Measurements from ENCODE around the gene OSCAR. TPM values are rescaled to one million over a fixed set of nuclear protein-coding genes. Genes with fewer than 3 reads are reported as not detected.

Gene OSCAR
- total and polyA plus RNA-seq, 2 of the 13 experiments (the other 11 are each of a cell fraction or from before 2014, with no cell fraction given): 1.9 TPM; not detected in 1

- no peak overlapping the region for H3K4me3 ChIP-seq (replicated peaks in 1 of 3; ENCODE audit: insufficient read depth in 1 of 3, low read depth in 2 of 3, low read length in 3 of 3)
- no peaks in the 10 kb centered on the region for H3K27me3 ChIP-seq (ENCODE audit: control insufficient read depth in 1 of 2, insufficient read depth in 2 of 2, low read length in 2 of 2)
- ChIA-PET POLR2A (no interaction called here), CTCF (ENCODE audit: low intra/inter-chr PET ratio, low total read pairs) (no interaction called here)
- no peak overlapping the region for H3K27ac ChIP-seq (ENCODE audit: extremely low read length, insufficient read depth, low read length)
- BruUV-seq (replicated peaks): no TSS peak
- in situ Hi-C loops (cut with HindIII; ENCODE audit: extremely low pct_ligation_motif_present, low pct_unique_long_range_greater_than_20kb): no loop called here
- no peak overlapping the region for H3K4me2 ChIP-seq (ENCODE audit: low read depth, low read length)
- intact Hi-C loops (cut with micrococcal nuclease; ENCODE audit: unreplicated experiment): no loop called here
- no peaks in the 10 kb centered on the region for H3K79me2 ChIP-seq (ENCODE audit: insufficient read depth, low read length)
- no peak for ATAC-seq
- 95% methylated on average over 20 of the region's 20 CpGs for whole genome bisulfite sequencing (ENCODE audit: low lambda C conversion rate)
- peaks cover 15 to 51% of the 10 kb centered on the region in 2 experiments; a peak in 4 of 5 replicates for H3K36me3 ChIP-seq (replicated peaks in 1 of 2; ENCODE audit: control insufficient read depth in 1 of 2, insufficient read depth in 2 of 2, low read length in 2 of 2)
- no peak overlapping the region for H2AFZ ChIP-seq (ENCODE audit: low read length)
- H3K9me3 ChIP-seq (ENCODE audit: low read length): peaks cover under 1% of the 10 kb centered on the region; the same call in 1 of the 2 replicates
- no peak overlapping the region for H3K9ac ChIP-seq (ENCODE audit: insufficient read depth, low read depth, low read length)
- TF ChIP-seq ZNF879 (CRISPR knock-in tag; IDR thresholded peaks at IDR 0.05) (no peak), PBX2 (CRISPR knock-in tag; IDR thresholded peaks at IDR 0.05) (no peak), ZNF230 (CRISPR knock-in tag; IDR thresholded peaks at IDR 0.05) (no peak)
- no peak for FAIRE-seq
- H3K4me1 ChIP-seq (ENCODE audit: insufficient read depth, low read length): no peaks in the 10 kb centered on the region
- H4K20me1 ChIP-seq (ENCODE audit: insufficient read depth, low read length): no peaks in the 10 kb centered on the region
- DNase-seq (ENCODE audit: low spot score): no peak
Observed at GRCh38 chr19:54128441-54128725, 27.8 kb upstream of the OSCAR start.

GRCh38 chr19:54127688-54128440, 27.3 kb upstream of the OSCAR start:
- in situ Hi-C loops (cut with HindIII; ENCODE audit: extremely low pct_ligation_motif_present, low pct_unique_long_range_greater_than_20kb): no loop called here
- H3K27me3 ChIP-seq (ENCODE audit: control insufficient read depth in 1 of 2, insufficient read depth in 2 of 2, low read length in 2 of 2): no peaks in the 10 kb centered on the region
- CTCF ChIA-PET (ENCODE audit: low intra/inter-chr PET ratio, low total read pairs): no interaction called here

More at GRCh38 chr19:54127688-54128440, 27.3 kb upstream of the OSCAR start:
- Histone ChIP-seq H3K9me3 (ENCODE audit: low read length) (no peaks in the 10 kb centered on the region), H3K79me2 (ENCODE audit: insufficient read depth, low read length) (no peaks in the 10 kb centered on the region), H3K4me3 (replicated peaks in 1 of 3; ENCODE audit: insufficient read depth in 1 of 3, low read depth in 2 of 3, low read length in 3 of 3) (no peak overlapping the region), H2AFZ (ENCODE audit: low read length) (no peak overlapping the region), H3K4me1 (ENCODE audit: insufficient read depth, low read length) (no peaks in the 10 kb centered on the region), H4K20me1 (ENCODE audit: insufficient read depth, low read length) (no peaks in the 10 kb centered on the region), H3K27ac (ENCODE audit: extremely low read length, insufficient read depth, low read length) (no peak overlapping the region), H3K9ac (ENCODE audit: insufficient read depth, low read depth, low read length) (no peak overlapping the region), H3K4me2 (ENCODE audit: low read depth, low read length) (no peak overlapping the region), H3K36me3 (replicated peaks in 1 of 2; ENCODE audit: control insufficient read depth in 1 of 2, insufficient read depth in 2 of 2, low read length in 2 of 2) (peaks cover 15 to 56% of the 10 kb centered on the region in 2 experiments; a peak in 4 of 5 replicates)
- intact Hi-C loops (cut with micrococcal nuclease; ENCODE audit: unreplicated experiment): no loop called here
- ATAC-seq (no peak), FAIRE-seq (no peak), DNase-seq (ENCODE audit: low spot score) (no peak)
- TF ChIP-seq NFIB (CRISPR knock-in tag; IDR thresholded peaks at IDR 0.05; ENCODE audit: borderline replicate concordance) (no peak), POGZ (CRISPR knock-in tag; IDR thresholded peaks at IDR 0.05) (no peak), ZNF275 (CRISPR knock-in tag; IDR thresholded peaks at IDR 0.05; ENCODE audit: borderline replicate concordance) (no peak), ARHGAP35 (CRISPR knock-in tag; IDR thresholded peaks at IDR 0.05; ENCODE audit: borderline replicate concordance) (no peak), ZNF441 (CRISPR knock-in tag; IDR thresholded peaks at IDR 0.05; ENCODE audit: borderline replicate concordance) (no peak), HES4 (CRISPR knock-in tag; IDR thresholded peaks at IDR 0.05; ENCODE audit: borderline replicate concordance) (no peak)
- POLR2A ChIA-PET: no interaction called here
- BruUV-seq (replicated peaks): no TSS peak
- 94% methylated on average over 37 of the region's 44 CpGs for WGBS (ENCODE audit: low lambda C conversion rate)
